ENCODE data around the gene DOK5.

DNA sequence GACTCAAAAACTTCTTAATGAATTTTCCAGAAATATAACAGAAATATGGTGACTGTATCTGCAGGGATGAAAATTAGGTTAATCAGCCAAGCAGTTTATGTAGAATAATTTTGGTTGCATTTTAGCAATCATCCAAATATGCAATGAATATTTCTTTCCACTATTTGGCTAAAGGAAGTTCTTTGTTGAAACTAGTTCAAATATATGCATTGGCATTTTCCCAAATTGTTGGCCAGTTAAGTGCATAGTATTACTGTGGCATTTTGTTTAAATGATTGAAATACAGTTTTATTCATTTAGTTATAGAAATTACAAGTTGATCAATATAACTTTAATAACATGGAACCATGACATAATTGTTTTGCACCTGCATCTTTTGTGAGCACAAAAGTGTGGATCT lies 115.5 kb downstream of the DOK5 start:
- no peak for TF ChIP-seq CTCF (IDR thresholded peaks at IDR 0.05)
- no peak for TF ChIP-seq POLR2A (IDR thresholded peaks at IDR 0.05)
- no peak for TF ChIP-seq POLR2AphosphoS5 (IDR thresholded peaks at IDR 0.05)
- TF ChIP-seq EP300 (IDR thresholded peaks at IDR 0.05; ENCODE audit: low read depth): no peak
